ENCODE measurements around the gene CCND1. TPM values are rescaled to one million over a fixed set of nuclear protein-coding genes. Genes with fewer than 3 reads are reported as not detected.
A peak's percentile ranks its signal among the peaks of the same experiment; 100 is the strongest.

CCND1 gene
- total and polyA plus RNA-seq, 2 donors (not counting 1 experiment from before 2014, with no cell fraction given): 322 to 548 TPM

GRCh38 chr11:69702769-69703452 is 62.0 kb downstream of the CCND1 start:
- peaks cover 39% of the 10 kb centered on the region for H3K27me3 ChIP-seq (ENCODE audit: control insufficient read depth, insufficient read depth, low read length)
- no peaks in the 10 kb centered on the region for H4K20me1 ChIP-seq (ENCODE audit: control insufficient read depth, extremely low read depth, insufficient read depth, low read length)
- no peak overlapping the region for H2AFZ ChIP-seq (ENCODE audit: low read length)
- no peak overlapping the region for H3K27ac ChIP-seq (ENCODE audit: insufficient read depth, low read length)
- H3K4me1 ChIP-seq (ENCODE audit: control insufficient read depth, extremely low read depth, insufficient read depth, low read length): peaks cover 3% of the 10 kb centered on the region
- DNase-seq (ENCODE audit: low read depth in 2 of 2): no peak
- no peak overlapping the region for H3K4me2 ChIP-seq (ENCODE audit: extremely low read depth, insufficient read depth, low read length)
- H3K9ac ChIP-seq (ENCODE audit: insufficient read depth, low read length): no peak overlapping the region
- H3K9me3 ChIP-seq (ENCODE audit: control insufficient read depth, insufficient read depth, low read depth, low read length): no peaks in the 10 kb centered on the region
- H3K79me2 ChIP-seq (ENCODE audit: control insufficient read depth, insufficient read depth, low read length): no peaks in the 10 kb centered on the region
- TF ChIP-seq CTCF (conservative IDR thresholded peaks at IDR 0.05 in 1 of 2, IDR thresholded peaks at IDR 0.05 in 1 of 2; ENCODE audit: low read depth in 1 of 2, low read length in 2 of 2): no peak
- peak; percentile 82 for TF ChIP-seq EZH2 (IDR thresholded peaks at IDR 0.05; ENCODE audit: low read length, missing control alignments)
- H3K4me3 ChIP-seq (replicated peaks in 1 of 4; ENCODE audit: control extremely low read depth in 1 of 4, insufficient read depth in 1 of 4, low read depth in 3 of 4, low read length in 4 of 4): no peak overlapping the region
- H3K36me3 ChIP-seq (ENCODE audit: control insufficient read depth, insufficient read depth, low read length): no peaks in the 10 kb centered on the region

- no peaks in the 10 kb centered on the region for H3K36me3 ChIP-seq (ENCODE audit: control insufficient read depth, insufficient read depth, low read length)
- H3K9me3 ChIP-seq (ENCODE audit: control insufficient read depth, insufficient read depth, low read depth, low read length): no peaks in the 10 kb centered on the region
- no peak overlapping the region for H3K27ac ChIP-seq (ENCODE audit: insufficient read depth, low read length)
- DNase-seq (ENCODE audit: low read depth in 2 of 2): no peak
- H3K79me2 ChIP-seq (ENCODE audit: control insufficient read depth, insufficient read depth, low read length): no peaks in the 10 kb centered on the region
- no peak overlapping the region for H3K4me3 ChIP-seq (replicated peaks in 1 of 4; ENCODE audit: control extremely low read depth in 1 of 4, insufficient read depth in 1 of 4, low read depth in 3 of 4, low read length in 4 of 4)
- H2AFZ ChIP-seq (ENCODE audit: low read length): no peak overlapping the region
- H4K20me1 ChIP-seq (ENCODE audit: control insufficient read depth, extremely low read depth, insufficient read depth, low read length): no peaks in the 10 kb centered on the region
- H3K9ac ChIP-seq (ENCODE audit: insufficient read depth, low read length): no peak overlapping the region
- peaks cover 39% of the 10 kb centered on the region for H3K27me3 ChIP-seq (ENCODE audit: control insufficient read depth, insufficient read depth, low read length)
- H3K4me2 ChIP-seq (ENCODE audit: extremely low read depth, insufficient read depth, low read length): no peak overlapping the region
- no peak for TF ChIP-seq EZH2 (IDR thresholded peaks at IDR 0.05; ENCODE audit: low read length, missing control alignments)
- no peak for TF ChIP-seq CTCF (conservative IDR thresholded peaks at IDR 0.05 in 1 of 2, IDR thresholded peaks at IDR 0.05 in 1 of 2; ENCODE audit: low read depth in 1 of 2, low read length in 2 of 2)
- H3K4me1 ChIP-seq (ENCODE audit: control insufficient read depth, extremely low read depth, insufficient read depth, low read length): peaks cover 3% of the 10 kb centered on the region
These were observed 62.5 kb downstream of the CCND1 start for GRCh38 chr11:69703453-69703767.

Other genes starting within 250 kb of the CCND1 start
- gene LINC01488, start 159.5 kb upstream of the CCND1 start, total RNA-seq: not detected in 2 replicates
- gene LINC01488, start 159.5 kb upstream of the CCND1 start, polyA plus RNA-seq: not detected in 2 replicates
- 20.3 and 25.4 TPM in 2 replicates for gene LTO1, start 34.2 kb downstream of the CCND1 start, total RNA-seq
- gene LTO1, start 34.2 kb downstream of the CCND1 start, polyA plus RNA-seq: 18.1 and 19.5 TPM in 2 replicates
- gene FGF19, start 62.9 kb downstream of the CCND1 start, total RNA-seq: not detected in 2 replicates
- gene FGF19, start 62.9 kb downstream of the CCND1 start, polyA plus RNA-seq: not detected in 2 replicates
- not detected in 2 replicates for gene FGF4, start 134.2 kb downstream of the CCND1 start, total RNA-seq
- not detected in 2 replicates for gene FGF4, start 134.2 kb downstream of the CCND1 start, polyA plus RNA-seq
- not detected in 2 replicates for gene FGF3, start 178.3 kb downstream of the CCND1 start, total RNA-seq
- not detected in 2 replicates for gene FGF3, start 178.3 kb downstream of the CCND1 start, polyA plus RNA-seq